Effector CD4-positive, alpha-beta T cell (primary cell): ENCODE results near the gene TMEM150B.
"Not testable (repeated sequence)": the region's sequence is repeated elsewhere in the genome, so short reads cannot be mapped to it uniquely, and the experiment has no call there.

Experiments used
- DNase-seq: peaks from one replicate; pipeline ENCODE4 v3.0.0-alpha.2; 2020

TMEM150B gene

DNA sequence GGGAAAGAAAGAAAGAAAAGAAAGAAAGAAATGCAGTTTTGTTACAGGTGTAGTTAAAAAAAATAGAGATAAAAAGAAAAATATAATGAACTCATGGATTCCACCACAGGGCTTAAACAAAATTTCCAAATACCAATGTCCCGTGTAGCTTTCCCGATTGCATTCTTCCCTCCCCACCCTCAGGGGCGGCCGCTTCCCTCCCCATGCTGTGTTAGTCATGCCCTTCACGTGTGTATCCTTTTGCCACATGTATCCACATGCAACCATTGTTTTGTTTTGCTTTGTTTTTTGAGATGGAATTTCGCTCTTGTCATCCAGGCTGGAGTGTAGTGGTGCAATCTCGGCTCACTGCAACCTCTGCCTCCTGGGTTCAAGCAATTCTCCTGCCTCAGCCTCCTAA lies 11.0 kb upstream of the TMEM150B start:
- no peak for DNase-seq

GRCh38 chr19:55333870-55334269 lies 8.7 kb upstream of the TMEM150B start:
- DNase-seq: no peak

DNA sequence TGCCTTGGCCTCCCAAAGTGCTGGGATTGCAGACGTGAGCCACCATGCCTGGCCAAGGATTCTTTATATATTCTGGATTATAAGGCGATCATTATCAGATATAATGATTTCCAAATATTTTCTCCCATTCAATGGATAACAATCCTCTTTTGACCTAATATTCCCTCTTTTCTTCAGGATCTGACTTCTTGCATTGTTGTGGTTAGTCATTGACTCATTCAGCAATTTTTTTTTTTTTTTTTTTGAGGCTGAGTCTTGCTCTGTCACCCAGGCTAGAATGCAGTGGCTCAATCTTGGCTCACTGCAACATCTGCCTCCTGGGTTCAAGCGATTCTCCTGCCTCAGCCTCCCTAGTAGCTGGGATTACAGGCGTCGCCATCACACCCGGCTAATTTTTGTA lies 4.7 kb upstream of the TMEM150B start:
- DNase-seq: not testable (repeated sequence)

GRCh38 chr19:55328774-55329318 lies 3.7 kb upstream of the TMEM150B start:
- not testable (repeated sequence) for DNase-seq

DNA sequence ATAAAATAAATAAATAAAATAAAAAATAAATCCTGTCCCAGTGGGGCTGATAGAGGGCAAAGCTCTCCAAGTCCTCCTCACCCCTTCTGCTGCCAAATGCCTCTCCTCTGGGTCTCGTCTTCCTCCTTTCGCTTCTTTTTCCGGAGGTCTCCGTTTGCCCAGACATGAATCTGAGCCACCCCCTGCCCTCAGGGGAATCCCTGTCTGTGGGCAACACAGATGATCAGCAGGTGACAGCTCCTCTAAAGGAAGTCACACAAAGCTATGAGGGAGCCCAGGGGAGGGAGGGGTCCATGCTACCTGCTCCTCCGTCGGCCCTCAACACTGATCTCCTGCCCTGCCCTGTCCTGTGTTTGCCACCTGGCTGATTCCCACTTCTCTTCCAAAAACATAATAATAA lies 479 bp downstream of the TMEM150B start:
- DNase-seq: no peak

- no peak for DNase-seq
Measured at GRCh38 chr19:55322204-55322885, 2.8 kb downstream of the TMEM150B start.

DNA sequence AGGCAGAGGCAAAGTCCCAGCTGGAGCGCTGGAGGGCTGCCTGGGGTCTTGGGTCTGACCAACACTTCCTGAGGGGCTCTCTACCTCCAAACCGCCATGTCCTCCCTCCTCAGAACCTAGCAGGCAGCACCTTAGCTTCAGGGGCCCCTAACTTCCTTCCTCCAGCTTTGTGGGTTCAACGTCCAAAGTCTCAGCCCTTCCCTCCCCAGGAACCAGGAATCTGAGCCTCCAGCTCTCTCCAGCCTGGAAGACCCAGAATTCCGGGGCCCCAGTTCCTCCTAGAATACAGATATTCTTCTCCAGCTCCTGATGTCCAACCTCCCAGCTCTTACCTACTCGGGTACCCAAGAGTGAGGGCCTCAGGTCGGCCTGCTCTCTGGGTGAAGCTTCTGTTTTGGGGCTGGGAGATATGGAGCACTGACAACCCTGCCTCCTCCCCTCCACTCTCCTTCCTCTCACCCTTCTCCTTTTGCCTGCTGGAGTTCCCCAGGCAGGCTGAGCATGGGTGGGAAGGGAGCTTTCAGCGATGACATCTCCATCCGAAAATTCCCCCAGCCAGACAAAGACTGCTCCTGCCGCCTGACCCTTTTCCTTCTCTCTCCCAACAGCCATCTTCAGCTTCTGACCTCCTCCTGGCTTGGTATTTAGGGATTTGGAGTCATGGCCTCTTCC lies 3.5 kb downstream of the TMEM150B start:
- DNase-seq: no peak

DNA sequence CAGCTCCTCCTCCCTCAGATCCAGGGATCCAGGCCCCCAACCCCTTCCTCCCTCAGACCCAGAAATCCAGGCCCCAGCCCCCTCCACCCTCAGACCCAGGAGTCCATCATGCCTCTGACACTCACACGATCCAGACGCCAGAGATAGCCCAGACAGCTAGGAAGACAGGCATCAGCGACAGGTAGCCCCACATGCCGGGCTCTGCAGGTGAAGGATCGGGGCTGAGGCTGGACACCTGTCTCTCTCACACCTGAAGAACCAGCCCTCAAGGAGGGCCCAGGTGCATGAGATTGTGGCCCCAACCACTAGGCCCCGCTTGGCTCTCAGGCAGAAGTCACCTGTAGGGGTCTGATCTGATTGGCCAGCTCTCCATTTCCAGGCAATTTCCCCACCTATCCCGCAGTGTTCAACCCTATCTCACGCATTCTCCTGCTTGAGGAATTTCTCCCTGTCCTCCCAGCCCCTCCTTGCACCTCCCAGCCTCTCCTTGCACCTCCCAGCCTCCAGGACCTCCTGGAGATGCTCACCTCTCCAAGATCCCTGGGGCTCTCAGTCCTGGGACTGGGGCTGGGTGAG lies 4.2 kb downstream of the TMEM150B start:
- DNase-seq: no peak

GRCh38 chr19:55319785-55320184 lies 5.4 kb downstream of the TMEM150B start:
- DNase-seq: no peak

GRCh38 chr19:55316646-55317045 lies 8.5 kb downstream of the TMEM150B start:
- DNase-seq: no peak

DNA sequence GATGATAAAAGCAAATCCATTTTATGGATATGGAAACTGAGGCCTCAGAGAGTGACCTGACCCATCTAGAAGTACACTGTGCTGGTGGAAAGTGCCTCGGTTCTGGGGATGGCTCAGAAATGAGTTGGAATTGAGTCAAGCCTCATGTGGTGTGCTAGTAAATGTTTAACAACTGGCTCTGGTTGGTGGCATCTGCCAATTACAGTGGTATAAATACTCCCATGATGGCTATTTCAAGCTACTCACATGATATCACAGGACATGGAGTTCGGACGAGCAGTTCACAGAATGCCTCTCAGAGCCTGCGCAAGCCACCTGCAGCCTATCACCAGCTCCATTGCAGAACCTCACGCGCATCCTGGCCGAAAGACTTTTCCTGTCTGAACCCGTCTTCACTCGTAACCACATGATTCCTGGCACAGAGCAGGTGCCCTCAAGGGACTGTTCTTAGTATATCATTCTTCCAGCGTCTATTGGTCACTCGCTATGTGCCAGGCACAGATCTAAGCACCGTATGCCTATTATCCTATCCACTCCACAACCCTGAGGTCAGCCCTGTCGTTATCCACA lies 9.1 kb downstream of the TMEM150B start:
- DNase-seq: no peak

DNA sequence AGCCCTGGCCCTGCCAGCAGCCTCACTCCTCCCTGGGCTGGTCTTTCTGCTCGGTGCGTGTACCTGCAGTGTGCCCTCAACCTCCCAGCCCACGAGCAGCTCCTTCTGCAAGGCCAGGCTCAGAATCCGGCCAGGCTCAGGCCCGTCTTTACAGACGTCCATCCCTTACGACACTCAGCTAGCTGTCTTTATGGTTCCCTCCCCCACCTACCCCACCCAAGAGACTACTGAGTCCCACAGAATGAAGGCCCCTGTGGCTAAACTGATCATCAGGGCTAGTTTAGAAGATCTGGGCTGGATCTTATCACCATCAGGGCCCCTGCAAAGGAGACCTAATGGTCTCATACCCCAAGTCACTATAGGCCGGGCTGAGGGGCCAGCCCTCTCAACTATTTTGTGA lies 10.7 kb downstream of the TMEM150B start:
- DNase-seq: no peak

DNA sequence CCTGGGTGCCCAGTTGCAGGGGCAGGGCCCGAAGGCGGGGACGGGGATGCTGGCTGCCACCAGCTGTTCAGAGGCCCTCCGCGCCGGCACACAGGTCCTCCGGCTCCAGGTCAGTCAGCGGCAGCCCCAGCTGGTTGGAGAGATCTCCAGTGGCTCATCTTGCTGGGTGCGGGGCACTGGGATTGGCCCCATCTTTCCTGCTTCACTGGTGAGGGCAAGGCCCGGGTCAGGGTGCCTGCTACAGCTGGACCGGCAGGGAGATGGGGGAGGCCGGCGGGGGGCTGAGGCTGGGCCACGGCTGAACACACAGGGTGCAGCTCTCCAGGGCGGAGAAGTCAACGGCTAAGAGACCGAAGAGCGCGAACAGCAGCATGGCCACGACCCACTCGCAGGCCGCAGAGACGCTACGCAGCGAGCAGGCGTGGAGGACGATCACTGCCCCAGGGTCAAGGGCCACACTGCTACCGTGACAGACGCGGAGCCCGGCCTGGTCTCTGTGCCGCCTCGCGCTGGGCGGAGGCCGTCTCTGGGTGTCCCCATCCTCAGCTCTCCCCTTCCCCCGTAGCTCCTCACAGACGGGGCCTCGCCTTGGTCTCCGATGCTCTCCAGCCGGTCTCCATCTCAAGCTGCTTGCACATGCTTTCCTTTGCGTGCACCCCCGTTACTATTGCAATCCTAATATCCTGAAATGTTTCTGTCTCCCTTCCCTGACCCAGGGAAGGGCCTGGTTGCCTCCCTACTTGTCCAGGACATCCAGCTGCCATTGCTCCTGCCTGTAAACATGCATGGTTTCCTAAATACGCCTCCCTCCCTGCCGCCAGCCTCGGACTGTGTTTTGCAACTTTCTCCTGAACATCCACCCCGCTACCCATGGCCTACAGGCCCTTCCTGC lies 12.3 kb downstream of the TMEM150B start:
- no peak for DNase-seq

DNA sequence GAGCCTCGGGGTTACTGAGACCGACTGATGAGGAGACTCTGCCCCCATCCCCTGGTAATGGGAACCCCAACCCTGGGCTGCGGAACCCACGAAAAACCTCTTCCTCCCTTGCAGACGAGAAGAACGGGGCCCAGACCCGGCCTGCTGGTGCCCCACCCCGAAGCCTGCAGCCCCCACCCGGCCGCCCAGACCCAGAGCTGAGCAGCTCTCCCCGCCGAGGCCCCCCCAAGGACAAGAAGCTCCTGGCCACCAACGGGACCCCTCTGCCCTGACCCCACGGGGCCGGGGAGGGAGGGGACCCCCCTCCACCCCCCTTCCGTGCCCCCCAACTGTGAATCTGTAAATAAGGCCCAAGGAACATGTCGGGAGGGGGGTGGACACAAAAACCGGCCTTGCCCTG lies 13.3 kb downstream of the TMEM150B start:
- DNase-seq: no peak

GRCh38 chr19:55311397-55311796 lies 13.7 kb downstream of the TMEM150B start:
- DNase-seq: no peak

DNA sequence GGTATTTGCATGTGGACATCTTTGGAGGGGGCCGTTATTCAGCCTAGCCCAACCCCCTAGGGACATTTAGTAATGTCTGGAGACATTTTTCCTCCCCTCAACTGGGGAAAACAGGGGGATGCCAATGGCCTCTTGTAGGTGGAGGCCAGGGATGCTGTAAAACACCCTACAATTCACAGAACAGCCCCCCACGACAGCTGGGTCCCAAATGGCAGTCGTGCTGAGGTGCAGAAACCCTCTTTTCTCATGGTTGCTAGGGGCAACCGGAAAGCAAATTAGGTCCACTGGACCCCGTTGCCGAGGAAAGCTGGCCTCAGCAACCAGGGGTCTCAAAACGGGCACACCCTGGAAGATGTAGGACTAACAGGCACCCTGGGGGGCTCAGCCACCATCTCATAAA lies 14.6 kb downstream of the TMEM150B start:
- no peak for DNase-seq

DNA sequence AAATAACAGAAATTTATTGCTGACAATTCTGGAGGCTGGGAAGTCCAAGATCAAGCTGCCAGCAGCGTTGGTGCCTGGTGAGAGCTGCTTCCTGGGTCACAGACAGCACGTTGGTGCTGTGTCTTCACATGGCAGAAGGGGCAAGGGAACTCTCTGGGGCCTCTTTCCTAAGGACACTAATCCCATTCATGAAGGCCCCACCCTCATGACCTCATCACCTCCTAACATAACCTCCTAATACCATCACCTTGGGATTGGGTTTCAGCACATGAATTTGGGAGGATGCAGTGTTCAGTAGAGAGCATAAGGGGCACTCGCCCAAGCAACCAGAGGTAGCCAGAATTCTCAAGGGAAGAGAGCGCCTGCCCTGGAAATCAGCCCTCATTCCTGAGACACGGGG lies 15.7 kb downstream of the TMEM150B start:
- DNase-seq: no peak

- DNase-seq: no peak
Measured at GRCh38 chr19:55308281-55308680, 16.9 kb downstream of the TMEM150B start.

DNA sequence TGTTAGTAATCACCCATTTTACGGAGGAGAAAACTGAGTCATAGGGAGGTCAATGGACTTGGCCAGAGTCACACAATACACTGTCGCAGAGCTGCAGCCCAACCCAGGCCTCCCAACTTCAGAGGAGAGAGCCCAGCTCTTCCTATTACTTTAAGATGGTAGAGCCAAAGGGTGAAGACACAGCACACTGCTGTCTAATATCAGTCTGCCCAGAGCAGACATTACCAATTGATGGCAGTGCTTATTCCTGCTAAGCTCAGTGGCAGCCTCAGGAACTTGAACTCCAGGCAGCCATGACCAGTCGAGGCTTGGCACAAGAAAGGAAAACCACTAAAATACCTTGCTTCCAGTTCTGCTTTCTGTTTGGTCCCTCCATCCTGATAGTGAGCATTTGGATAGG lies 18.4 kb downstream of the TMEM150B start:
- DNase-seq: no peak

GRCh38 chr19:55305983-55306562 lies 19.1 kb downstream of the TMEM150B start:
- no peak for DNase-seq

DNA sequence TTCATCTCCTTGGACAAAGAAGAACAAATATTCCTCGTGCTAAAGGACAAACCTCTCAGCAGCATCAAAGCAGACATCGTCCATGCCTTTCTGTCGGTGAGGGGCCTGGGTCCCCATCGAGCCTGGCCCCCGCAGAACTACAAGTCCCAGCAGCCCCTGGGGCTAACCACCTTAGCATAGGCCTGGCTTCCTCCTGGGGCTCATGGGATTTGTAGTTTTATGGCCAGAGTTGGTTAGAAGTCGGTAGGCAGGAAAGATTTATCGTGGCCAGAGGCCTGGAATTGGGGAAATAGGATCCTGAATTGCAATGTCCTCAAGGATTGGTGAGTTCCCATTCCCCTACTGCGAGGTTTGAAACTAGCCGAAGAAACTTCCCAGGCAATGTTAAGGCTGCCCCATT lies 19.6 kb downstream of the TMEM150B start:
- peak; percentile 54 for DNase-seq

GRCh38 chr19:55304980-55305379 lies 20.2 kb downstream of the TMEM150B start:
- DNase-seq: no peak
